ENCODE results near the gene PI4KA. TPM values are rescaled to one million over a fixed set of nuclear protein-coding genes. Genes with fewer than 3 reads are reported as not detected.
"Not testable (repeated sequence)": the region's sequence is repeated elsewhere in the genome, so short reads cannot be mapped to it uniquely, and the experiment has no call there.

PI4KA gene
- total RNA-seq, 1 experiment from 2014 or later, result 23.8 TPM

DNA sequence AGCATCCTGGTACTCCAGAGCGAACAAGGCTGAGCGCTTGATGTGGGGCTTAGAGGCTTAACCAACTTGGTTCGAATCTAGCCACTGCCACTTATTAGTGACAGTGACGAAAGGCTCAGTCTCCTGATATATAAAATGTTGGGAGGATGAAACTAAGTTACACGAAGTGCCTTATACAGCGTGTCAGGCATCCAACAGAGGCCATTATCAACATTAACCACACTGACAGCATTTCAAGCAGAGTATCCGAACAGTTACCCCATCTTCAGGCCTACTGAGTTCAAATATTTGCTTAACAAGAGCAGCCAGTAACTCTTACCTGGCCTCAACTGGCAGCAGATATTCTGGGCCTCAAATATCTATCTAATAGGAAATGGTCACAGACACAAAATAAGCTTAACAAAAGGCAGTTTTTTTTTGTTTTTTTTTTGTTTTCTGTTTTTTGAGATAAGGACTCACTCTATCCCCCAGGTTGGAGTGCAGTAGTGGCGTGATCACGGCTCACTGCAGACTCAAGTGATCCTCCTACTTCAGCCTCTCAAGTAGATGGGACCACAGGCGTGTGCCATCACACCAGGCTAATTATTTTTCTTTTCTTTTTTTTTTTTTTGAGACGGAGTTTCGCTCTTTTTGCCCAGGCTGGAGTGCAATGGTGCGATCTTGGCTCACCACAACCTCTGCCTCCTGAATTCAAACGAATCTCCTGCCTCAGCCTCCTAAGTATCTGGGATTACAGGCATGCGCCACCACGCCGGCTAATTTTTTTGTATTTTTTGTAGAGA lies 81.8 kb downstream of the PI4KA start:
- DNase-seq (ENCODE audit: low read depth), result no peak

DNA sequence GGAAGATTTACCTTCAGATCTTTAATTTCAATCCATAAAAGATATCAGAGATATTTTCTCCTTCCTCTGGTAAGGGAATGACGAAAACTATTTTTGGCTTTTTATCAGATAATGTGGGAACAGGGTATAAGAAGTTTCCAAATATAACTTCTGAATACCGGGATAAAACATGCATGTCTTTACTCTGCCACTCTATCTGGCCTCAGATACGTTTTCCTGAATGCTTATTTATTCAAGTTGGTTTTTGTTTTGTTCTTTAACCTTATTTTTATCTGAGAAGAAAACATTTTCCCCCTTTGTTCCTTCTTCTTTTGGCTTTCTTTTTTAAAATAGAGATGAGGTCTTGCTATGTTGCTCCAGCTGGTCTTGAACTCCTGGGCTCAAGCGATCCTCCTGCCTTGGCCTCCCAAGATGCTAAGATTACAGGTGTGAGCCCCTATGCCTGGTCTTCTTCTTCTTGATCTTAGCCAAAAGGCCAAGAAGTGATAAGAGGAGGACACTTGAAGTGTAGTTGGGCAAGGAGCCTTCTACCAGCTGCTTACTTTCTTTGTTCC lies 83.2 kb downstream of the PI4KA start:
- DNase-seq (ENCODE audit: low read depth), result no peak

DNA sequence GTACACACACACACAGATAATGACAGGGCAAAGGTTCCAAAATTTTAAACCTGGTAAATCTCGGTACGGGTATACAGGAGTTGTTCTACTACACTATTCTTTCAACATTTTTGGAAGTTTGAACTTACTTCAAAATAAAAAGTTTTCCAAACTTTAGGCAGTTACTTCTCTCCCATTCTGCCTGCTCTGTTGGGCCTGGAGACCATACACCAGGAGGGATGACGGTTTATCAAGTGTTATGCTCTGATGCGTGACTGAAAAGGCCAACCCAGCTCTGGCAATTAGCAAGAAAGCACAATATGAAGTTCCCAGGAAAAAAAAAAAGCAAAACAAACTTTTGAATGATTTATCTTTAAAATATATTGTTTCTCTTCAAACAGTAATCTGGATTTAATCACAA lies 83.7 kb downstream of the PI4KA start:
- no peak for DNase-seq (ENCODE audit: low read depth)

DNA sequence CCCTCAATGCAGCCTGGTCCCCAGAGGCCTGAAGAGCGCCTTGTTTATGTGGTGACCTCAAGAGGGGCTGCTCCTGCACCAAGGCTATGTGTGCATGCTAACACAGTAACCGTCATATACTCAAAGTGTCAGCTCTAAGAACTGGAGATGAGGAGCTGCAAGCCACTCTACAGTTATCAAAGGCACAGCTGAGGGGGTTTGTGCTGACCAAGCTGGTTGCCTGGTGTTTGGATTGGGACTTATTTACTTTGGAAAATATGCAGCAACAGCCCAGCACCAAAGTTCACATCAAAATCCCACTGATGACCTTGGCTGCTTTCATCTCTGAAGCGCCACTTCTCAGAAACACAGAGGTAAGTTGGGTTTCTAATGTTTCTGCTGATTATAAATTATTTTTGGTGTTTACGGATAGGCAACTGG lies 84.8 kb downstream of the PI4KA start, which contains the start of gene SERPIND1:
Gene SERPIND1, plus strand, starts transcription at position 321 of the 420 bp plus-strand sequence. CDS start 5,200 bp downstream, outside the sequence.
- no peak for DNase-seq (ENCODE audit: low read depth)

DNA sequence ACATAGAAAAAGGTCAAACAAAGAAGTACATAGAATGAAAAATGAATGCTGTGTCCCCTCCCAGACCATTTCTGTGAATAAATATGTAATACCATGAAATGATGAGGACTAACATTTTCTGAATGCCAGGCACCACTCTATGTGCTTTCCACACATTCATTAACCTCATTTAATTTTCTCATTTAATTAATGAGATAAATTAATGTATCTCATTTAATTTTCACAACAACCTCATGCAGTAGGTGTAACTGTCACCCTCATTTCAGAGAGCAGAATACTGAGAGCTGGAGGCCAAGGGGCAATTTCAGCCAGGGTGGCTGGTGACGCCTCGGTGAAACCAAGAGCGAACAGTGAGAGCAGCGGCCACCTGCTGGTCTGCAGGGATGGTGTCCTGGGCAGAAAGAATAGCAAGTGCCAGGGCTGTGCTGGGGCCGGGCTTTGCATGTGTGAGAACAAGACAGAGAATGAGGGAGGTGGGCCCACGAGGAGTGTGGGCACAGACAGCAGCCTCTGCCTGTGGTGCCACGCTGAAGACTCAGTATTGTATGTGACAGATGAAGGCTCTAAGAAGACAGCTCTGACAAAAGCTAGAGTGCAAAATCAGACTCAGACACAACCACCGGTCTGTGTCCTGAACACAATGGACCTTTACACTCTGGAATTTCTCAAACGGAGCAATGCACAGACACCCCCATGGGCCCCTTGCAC lies 86.5 kb downstream of the PI4KA start:
- no peak for DNase-seq (ENCODE audit: low read depth)

DNA sequence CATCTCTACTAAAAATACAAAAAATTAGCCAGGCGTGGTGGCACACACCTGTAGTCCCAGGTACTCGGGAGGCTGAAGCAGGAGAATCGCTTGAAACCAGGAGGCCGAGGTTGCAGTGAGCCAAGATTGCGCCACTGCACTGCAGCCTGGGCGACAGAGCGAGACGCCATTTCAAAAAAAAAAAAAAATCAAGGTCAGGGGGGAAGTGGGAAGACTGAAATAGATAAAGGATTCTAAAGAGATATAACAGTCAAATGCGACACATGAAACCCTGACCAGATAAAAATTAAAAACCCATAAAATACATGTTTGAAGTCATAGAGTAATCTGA lies 89.2 kb downstream of the PI4KA start:
- not testable (repeated sequence) for DNase-seq (ENCODE audit: low read depth)

DNA sequence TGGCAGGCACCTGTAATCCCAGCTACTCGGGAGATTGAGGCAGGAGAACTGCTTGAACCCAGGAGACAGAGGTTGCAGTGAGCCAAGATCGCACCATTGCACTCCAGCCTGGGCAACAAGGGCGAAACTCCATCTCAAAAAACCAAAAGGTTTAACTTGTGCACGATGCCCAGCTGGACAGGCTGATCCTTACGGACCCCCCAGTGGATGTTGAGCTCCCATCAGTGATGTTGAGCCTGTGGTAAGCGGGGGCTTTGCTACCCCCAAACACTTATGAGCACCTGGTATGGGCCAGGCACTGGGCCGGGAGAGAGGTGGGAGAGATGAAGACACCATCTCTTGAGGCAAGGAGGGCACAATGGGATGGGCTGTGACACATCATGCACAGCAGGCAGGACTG lies 92.1 kb downstream of the PI4KA start:
- no peak for DNase-seq (ENCODE audit: low read depth)

DNA sequence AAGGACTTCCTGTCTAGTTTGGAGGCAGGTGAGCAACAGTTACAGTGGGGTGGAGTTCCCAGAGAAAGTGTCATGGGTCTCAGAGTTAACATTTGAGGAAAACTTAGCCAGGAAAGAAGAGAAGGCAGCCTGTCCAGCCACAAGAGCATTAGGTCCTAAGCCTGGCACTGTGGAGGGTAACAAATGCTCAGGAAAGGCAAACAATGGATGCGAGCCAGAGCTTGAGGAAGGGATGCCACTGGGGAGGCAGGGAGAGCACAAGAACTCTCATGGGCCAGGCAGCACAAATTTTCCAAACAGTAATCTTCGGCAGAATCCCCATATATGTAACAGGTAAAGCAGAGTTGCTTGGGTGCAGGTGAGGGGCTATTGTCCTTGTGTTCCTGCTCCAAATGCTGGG lies 92.7 kb downstream of the PI4KA start:
- DNase-seq (ENCODE audit: low read depth), result no peak

DNA sequence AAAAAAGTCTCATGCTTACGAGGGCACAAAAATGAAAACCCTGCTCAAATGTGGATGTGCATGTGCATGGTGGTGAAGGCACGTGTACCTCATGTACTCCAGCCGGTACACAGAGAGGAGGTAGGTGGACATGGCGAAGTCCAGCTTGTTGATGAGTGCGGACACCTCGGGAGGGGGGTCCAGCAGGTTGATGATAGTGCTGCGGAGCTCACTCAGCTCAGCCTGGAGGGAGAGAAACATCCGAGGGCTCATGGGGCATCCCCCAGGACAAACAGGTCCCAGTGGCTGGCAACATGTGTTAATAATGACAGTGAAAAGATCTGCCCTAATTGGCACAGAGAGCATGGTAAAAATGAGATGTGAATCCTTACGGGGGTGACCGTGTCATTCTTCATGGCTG lies 93.9 kb downstream of the PI4KA start:
- DNase-seq (ENCODE audit: low read depth), result no peak

DNA sequence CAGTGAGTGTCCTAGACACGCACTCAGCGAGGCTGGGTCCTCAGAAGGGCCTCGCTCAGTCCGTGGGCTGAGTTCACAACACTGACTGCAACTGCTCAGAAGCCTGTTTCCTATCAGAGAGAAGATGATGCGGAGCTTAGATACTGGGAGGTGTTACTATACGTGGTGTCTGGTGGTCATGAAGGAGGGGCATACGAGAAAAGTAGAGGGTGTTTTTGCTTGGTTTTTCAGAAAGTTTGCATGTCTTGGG lies 94.2 kb downstream of the PI4KA start:
- DNase-seq (ENCODE audit: low read depth), result no peak

DNA sequence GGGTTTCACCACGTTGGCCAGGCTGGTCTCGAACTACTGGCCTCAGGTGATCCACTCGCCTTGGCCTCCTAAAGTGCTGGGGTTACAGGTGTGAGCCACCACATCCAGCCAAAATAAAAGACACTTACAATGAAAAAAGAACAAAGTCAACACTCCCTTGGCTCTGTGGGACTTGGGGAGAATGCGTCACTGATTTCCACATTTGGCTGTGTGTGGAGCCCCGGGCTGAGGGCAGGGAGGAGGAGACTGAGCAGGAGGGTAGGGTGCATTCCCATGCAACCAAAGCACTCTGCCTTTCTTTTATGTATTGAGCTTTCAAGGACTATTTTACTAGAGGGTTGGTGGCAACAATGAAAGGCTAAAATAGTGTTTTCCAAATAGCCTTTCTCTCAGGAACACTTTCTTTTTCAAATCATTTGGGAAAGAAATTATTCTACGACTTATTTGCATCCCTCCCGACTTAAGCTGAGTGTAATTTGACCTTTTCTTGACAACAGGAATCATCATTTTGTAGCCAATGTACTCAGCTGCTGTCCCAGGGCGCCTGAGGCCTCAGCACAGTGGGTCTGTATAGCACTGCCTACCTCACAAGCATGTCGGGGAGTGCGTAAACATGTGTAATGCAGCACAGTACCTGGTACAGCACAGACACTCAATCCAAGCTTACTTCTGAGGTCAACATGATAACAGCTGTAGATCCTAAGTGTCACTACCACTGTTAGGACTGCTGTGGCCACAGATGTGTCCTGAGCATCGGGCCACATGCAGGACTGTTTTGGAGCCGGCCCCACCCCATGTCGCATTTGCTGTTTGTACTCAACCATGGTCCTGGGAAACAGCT lies 94.8 kb downstream of the PI4KA start:
- no peak for DNase-seq (ENCODE audit: low read depth)

DNA sequence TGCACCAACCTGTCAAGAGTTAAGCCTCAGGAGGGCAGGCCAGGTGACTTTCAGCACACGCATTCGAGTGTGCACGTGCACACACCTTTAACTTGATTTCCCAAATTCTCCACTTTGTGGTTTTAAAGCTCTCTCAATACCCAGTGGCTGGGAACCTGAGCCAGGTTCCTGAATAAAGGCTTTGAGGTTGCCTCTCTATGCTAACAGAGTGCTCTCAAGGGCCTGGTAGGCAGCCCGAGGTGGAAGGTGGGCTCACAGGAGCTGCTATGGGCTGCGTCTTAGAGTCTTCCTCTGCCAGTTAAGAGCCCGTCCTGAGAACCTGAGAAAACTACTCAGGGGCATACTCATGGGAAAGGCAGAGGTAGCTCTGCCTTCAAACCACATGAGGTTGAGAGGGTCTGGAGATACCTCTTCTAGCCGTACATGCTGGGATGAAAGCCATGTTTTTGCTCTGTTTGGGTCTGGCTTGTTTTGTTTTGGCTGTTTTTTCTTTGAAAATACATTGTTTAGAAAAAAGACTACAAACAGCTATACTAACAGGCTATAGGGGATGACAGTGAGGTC lies 96.3 kb downstream of the PI4KA start:
- DNase-seq (ENCODE audit: low read depth), result no peak

DNA sequence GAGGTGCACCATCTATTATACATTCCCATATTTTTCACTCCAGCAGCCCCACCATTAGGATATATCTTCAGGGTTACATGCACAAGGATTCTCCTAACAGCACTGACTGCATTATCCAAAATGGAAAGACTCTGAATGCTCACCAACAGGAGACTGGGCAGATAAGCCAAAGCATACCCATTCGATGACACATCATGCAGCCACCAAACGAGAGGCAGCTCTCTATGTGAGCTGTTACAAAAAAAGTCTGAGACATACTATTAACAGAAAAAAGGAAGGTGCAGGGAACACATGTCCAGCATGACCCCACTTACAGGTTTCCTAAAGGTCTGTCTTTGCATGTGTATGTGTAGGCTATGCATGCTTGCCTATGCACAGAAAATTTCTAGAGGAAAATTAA lies 97.1 kb downstream of the PI4KA start:
- DNase-seq (ENCODE audit: low read depth), result peak; percentile 12

DNA sequence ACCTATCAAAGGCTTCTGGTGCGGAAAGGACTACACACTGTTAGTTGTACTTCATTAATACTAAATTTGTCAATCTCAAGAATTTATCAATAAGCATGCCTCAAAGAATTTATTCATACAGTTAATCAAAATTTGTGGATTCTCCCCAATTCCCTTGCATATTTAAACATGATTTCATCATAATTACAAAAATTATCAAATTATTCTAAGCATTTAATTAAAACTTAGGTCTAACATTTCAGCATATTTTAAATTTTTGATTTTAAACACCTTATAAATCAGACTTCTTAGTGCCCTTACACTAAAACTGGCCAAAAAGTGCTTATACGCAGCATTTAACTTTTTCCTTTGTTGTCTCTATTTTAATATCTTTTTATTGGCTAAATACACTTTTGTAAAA lies 98.5 kb downstream of the PI4KA start:
- no peak for DNase-seq (ENCODE audit: low read depth)

DNA sequence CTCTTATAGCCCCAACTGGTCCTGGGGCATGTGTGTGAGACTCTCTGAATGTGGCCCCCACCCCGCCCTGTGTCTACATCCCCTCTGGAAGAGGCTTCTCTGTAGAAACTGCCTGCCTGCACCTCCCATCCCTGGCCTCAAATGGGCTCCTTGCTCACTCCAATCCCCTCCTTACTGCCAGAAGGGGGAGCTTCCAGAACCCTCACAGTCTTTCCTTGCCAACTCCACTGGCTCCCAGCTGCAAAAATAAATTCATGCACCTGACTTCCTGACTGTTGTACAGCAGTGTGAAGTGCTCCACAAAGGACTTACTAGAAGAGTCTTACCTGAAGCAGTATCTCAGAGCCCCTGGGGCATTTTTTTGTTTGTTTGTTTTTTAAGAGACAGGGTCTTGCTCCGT lies 99.9 kb downstream of the PI4KA start:
- no peak for DNase-seq (ENCODE audit: low read depth)

DNA sequence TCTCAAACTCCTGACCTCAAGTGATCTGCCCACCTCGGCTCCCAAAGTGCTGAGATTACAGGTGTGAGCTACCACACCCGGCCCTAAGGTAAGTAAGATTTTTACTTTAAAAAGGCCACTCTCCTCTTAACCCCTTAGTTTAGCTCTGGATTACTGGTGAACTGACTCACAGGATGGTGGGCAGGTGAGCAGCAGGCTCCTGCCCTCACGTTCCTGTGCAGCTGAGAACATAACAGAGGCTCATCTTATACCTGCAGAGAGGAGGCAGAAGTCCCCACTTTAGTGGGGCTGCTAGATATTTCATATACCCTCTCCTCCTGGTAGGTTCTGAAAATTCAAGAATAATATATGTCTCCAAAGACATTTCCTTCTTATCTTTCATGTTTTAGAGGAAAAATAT lies 101.8 kb downstream of the PI4KA start:
- no peak for DNase-seq (ENCODE audit: low read depth)

DNA sequence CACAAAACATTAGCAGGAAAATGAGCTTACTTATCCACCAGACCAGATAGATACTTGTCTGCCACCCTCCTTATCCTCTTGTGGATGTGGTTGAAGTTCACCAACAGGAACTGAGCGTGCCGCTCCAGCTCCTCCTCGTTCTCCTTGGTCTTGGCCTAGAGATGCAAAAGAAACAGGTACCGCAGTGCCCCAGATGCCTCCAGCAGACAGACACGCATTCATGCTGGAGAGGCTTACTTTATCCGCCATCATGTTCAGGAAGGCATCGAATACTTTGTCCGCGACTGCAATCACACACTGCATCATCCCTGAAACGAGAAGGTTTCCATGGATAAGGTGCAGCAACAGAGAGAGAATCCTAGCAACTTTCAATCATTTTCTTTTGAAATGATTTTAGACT lies 105.7 kb downstream of the PI4KA start:
- no peak for DNase-seq (ENCODE audit: low read depth)

DNA sequence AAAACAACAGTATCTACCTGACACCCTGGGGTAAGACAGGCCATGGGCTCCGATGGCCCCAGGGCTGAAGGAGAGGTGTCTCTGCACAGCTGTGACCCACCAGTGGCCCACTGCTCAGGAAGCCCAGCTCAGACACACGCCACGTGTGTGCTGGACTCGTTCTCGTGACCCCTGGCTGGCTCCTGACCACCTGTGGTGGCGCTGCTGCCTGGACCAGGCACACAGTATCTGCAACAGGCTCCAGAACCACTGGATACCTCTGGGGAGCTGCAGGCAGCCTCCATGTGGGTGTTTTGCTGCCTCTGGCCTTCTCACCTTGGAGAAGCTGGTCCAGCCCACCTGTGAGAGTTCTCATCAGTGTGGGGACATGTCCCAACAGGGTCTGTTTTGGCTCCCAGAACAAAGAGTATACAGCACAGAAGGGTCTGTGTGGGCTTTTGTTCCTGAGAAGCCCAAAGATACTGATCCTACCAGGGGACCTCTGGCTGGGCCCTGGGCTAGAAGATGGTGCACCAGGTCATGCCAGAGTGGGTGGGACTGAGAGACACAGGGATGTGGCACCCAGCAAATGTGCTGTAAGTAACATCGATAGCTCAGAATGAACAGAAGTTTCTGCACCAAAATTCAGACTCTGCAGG lies 106.4 kb downstream of the PI4KA start:
- DNase-seq (ENCODE audit: low read depth), result no peak

DNA sequence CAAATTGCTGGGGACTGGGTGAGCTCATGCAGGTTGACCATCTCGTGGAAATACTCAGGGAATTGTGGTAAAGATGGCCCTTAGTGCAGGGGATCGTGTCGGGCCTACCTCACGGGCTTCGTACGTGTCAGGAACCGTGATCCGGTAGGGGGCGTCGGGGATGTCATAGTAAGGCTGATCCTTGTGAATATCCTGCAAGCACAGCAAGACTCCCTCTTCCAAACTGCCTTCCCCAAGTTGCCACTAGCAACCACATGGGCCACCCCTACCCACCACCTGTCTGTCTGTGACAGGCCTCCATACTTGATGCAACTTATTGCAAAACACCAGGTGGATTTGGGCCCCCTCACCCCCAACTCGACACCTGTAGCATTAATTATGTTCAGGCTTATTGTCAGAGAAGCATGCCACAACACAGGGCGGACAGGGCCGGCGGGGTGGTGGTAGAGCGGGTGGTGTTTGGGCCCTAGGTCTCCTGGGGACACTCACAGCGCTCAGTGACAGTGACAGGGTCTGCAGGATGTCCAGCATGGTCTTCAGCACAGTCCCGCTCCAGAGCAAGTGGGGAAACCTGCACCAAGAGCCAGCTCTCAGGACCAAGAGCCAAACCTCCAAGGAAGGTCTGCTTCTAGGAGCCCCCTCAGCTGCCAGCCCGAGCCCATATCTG lies 107.3 kb downstream of the PI4KA start:
- DNase-seq (ENCODE audit: low read depth), result no peak

DNA sequence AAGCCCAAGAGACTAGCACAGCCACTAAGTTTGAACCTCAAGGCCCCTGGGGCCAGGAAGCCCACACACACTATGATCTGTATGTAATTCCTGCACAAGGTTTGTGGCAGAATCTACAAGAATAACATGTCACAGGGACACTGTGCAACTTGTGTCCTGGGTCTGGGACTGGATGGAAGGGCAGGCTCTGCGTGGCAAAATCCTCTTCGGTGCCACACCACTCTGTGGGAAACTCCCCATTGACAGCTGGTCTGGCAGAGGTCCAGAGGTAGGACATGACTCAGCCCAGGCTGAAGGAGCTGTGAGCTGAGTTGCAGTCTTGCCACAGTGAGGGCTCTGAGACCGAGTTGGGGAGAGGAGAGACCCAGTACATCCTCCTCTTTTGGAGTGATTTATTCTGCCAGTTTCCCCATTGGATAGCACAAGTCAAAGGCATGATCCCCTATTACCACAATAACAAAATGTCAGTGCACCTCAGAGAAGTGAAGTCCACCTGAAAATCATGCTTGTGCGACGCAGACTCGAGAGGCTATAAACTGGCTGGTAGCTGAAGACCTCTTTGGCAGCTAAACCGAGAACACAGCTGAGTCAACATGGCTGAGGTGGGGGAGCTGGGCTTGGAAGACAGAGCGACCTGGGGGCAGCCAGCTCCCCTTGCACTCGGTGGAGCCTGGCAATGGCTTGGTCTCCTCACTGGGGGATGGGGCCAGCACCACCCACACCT lies 108.0 kb downstream of the PI4KA start:
- peak; percentile 76 for DNase-seq (ENCODE audit: low read depth)
